ENCODE data around the gene TMIGD3.

TMIGD3 gene

GRCh38 chr1:111453706-111454105 is 49.7 kb downstream of the TMIGD3 start:
- H3K27me3 ChIP-seq (ENCODE audit: control insufficient read depth in 1 of 2, insufficient read depth in 1 of 2, low read length in 2 of 2): no peaks in the 10 kb centered on the region
- DNase-seq: no peak

GRCh38 chr1:111452581-111452980 is 50.9 kb downstream of the TMIGD3 start:
- Histone ChIP-seq H3K4me2 (ENCODE audit: low read length, poor library complexity, severe bottlenecking) (no peak overlapping the region), H3K9me3 (ENCODE audit: control insufficient read depth, low read length) (no peaks in the 10 kb centered on the region), H2AFZ (ENCODE audit: low read depth, low read length) (no peak overlapping the region), H3K4me1 (ENCODE audit: control insufficient read depth, insufficient read depth, low read depth, low read length) (peaks cover 3% of the 10 kb centered on the region), H3K4me3 (ENCODE audit: insufficient read depth in 1 of 2, low read depth in 1 of 2, low read length in 2 of 2) (no peak overlapping the region), H3K27ac (ENCODE audit: low read length, poor library complexity, severe bottlenecking) (no peak overlapping the region), H3K79me1 (replicated peaks; ENCODE audit: low read length, poor library complexity, severe bottlenecking) (peaks cover 18% of the 10 kb centered on the region), H3K4ac (ENCODE audit: low read depth in 1 of 2, low read length in 2 of 2) (no peak overlapping the region), H2AK5ac (ENCODE audit: low read length, severe bottlenecking) (no peak overlapping the region), H2BK120ac (ENCODE audit: low read depth, low read length) (no peak overlapping the region), H3K9ac (ENCODE audit: low read length) (peak overlapping the region; percentile 14), H3K23ac (ENCODE audit: low read length in 2 of 2) (no peak overlapping the region), H3K36me3 (ENCODE audit: control insufficient read depth in 1 of 2, insufficient read depth in 2 of 2, low read depth in 1 of 2, low read length in 2 of 2) (peaks cover 7 to 64% of the 10 kb centered on the region in 2 experiments), H3K14ac (ENCODE audit: low read length in 2 of 2) (no peak overlapping the region), H3K18ac (ENCODE audit: low read depth in 1 of 2, low read length in 2 of 2) (no peak overlapping the region), H2BK5ac (ENCODE audit: low read depth, low read length, poor library complexity, severe bottlenecking) (no peak overlapping the region), H2BK15ac (ENCODE audit: low read depth, poor library complexity, severe bottlenecking) (no peak overlapping the region), H4K91ac (ENCODE audit: low read length) (no peak overlapping the region), H2BK12ac (ENCODE audit: low read length in 2 of 2) (no peak overlapping the region), H3K27me3 (ENCODE audit: control insufficient read depth in 1 of 2, insufficient read depth in 1 of 2, low read length in 2 of 2) (no peaks in the 10 kb centered on the region), H4K8ac (ENCODE audit: low read length) (no peak overlapping the region)
- no peak for DNase-seq
- 100% methylated on average over 2 of the region's 3 CpGs for WGBS

More at GRCh38 chr1:111453706-111454105, 49.7 kb downstream of the TMIGD3 start:
- Histone ChIP-seq H3K4me1 (ENCODE audit: control insufficient read depth, insufficient read depth, low read depth, low read length) (peaks cover 3% of the 10 kb centered on the region), H3K4ac (ENCODE audit: low read depth in 1 of 2, low read length in 2 of 2) (no peak overlapping the region), H2AK5ac (ENCODE audit: low read length, severe bottlenecking) (no peak overlapping the region), H2BK120ac (ENCODE audit: low read depth, low read length) (no peak overlapping the region), H3K4me3 (ENCODE audit: insufficient read depth in 1 of 2, low read depth in 1 of 2, low read length in 2 of 2) (no peak overlapping the region), H2BK5ac (ENCODE audit: low read depth, low read length, poor library complexity, severe bottlenecking) (no peak overlapping the region), H4K91ac (ENCODE audit: low read length) (no peak overlapping the region), H4K8ac (ENCODE audit: low read length) (no peak overlapping the region), H3K27ac (ENCODE audit: low read length, poor library complexity, severe bottlenecking) (no peak overlapping the region), H3K4me2 (ENCODE audit: low read length, poor library complexity, severe bottlenecking) (no peak overlapping the region), H3K79me1 (replicated peaks; ENCODE audit: low read length, poor library complexity, severe bottlenecking) (peaks cover 21% of the 10 kb centered on the region), H3K9ac (ENCODE audit: low read length) (no peak overlapping the region), H3K36me3 (ENCODE audit: control insufficient read depth in 1 of 2, insufficient read depth in 2 of 2, low read depth in 1 of 2, low read length in 2 of 2) (peaks cover 7 to 75% of the 10 kb centered on the region in 2 experiments), H3K9me3 (ENCODE audit: control insufficient read depth, low read length) (no peaks in the 10 kb centered on the region), H3K18ac (ENCODE audit: low read depth in 1 of 2, low read length in 2 of 2) (no peak overlapping the region), H3K14ac (ENCODE audit: low read length in 2 of 2) (no peak overlapping the region), H2BK15ac (ENCODE audit: low read depth, poor library complexity, severe bottlenecking) (no peak overlapping the region), H3K23ac (ENCODE audit: low read length in 2 of 2) (no peak overlapping the region), H2BK12ac (ENCODE audit: low read length in 2 of 2) (no peak overlapping the region), H2AFZ (ENCODE audit: low read depth, low read length) (no peak overlapping the region)
- 83% methylated on average over 1 of the region's 3 CpGs for WGBS

GRCh38 chr1:111450185-111450584 is 53.2 kb downstream of the TMIGD3 start:
- Histone ChIP-seq H3K14ac (ENCODE audit: low read length in 2 of 2) (no peak overlapping the region), H3K9me3 (ENCODE audit: control insufficient read depth, low read length) (no peaks in the 10 kb centered on the region), H3K9ac (ENCODE audit: low read length) (peak overlapping the region; percentile 99), H2AK5ac (ENCODE audit: low read length, severe bottlenecking) (no peak overlapping the region), H3K36me3 (ENCODE audit: control insufficient read depth in 1 of 2, insufficient read depth in 2 of 2, low read depth in 1 of 2, low read length in 2 of 2) (peaks cover 4 to 62% of the 10 kb centered on the region in 2 experiments), H3K4ac (ENCODE audit: low read depth in 1 of 2, low read length in 2 of 2) (no peak overlapping the region), H3K18ac (ENCODE audit: low read depth in 1 of 2, low read length in 2 of 2) (no peak overlapping the region), H2AFZ (ENCODE audit: low read depth, low read length) (no peak overlapping the region), H3K4me1 (ENCODE audit: control insufficient read depth, insufficient read depth, low read depth, low read length) (peaks cover 3% of the 10 kb centered on the region), H3K4me3 (ENCODE audit: insufficient read depth in 1 of 2, low read depth in 1 of 2, low read length in 2 of 2) (peak overlapping the region in 1 of 2 experiments; percentile 99), H2BK12ac (ENCODE audit: low read length in 2 of 2) (no peak overlapping the region), H3K4me2 (ENCODE audit: low read length, poor library complexity, severe bottlenecking) (peak overlapping the region; percentile 84), H4K91ac (ENCODE audit: low read length) (no peak overlapping the region), H3K27me3 (ENCODE audit: control insufficient read depth in 1 of 2, insufficient read depth in 1 of 2, low read length in 2 of 2) (no peaks in the 10 kb centered on the region), H4K8ac (ENCODE audit: low read length) (no peak overlapping the region), H2BK5ac (ENCODE audit: low read depth, low read length, poor library complexity, severe bottlenecking) (no peak overlapping the region), H2BK120ac (ENCODE audit: low read depth, low read length) (no peak overlapping the region), H3K79me1 (replicated peaks; ENCODE audit: low read length, poor library complexity, severe bottlenecking) (peaks cover 21% of the 10 kb centered on the region), H2BK15ac (ENCODE audit: low read depth, poor library complexity, severe bottlenecking) (no peak overlapping the region), H3K23ac (ENCODE audit: low read length in 2 of 2) (no peak overlapping the region), H3K27ac (ENCODE audit: low read length, poor library complexity, severe bottlenecking) (no peak overlapping the region)
- WGBS: no CpG with 5 or more reads among the region's 3 CpGs
- DNase-seq: no peak

GRCh38 chr1:111449703-111450017 is 53.8 kb downstream of the TMIGD3 start:
- Histone ChIP-seq H3K4me1 (ENCODE audit: control insufficient read depth, insufficient read depth, low read depth, low read length) (peaks cover 3% of the 10 kb centered on the region), H3K4me3 (ENCODE audit: insufficient read depth in 1 of 2, low read depth in 1 of 2, low read length in 2 of 2) (peak overlapping the region; percentile 82 to 99), H3K79me1 (replicated peaks; ENCODE audit: low read length, poor library complexity, severe bottlenecking) (peaks cover 24% of the 10 kb centered on the region), H3K27me3 (ENCODE audit: control insufficient read depth in 1 of 2, insufficient read depth in 1 of 2, low read length in 2 of 2) (no peaks in the 10 kb centered on the region), H3K27ac (ENCODE audit: low read length, poor library complexity, severe bottlenecking) (peak overlapping the region; percentile 86), H2BK12ac (ENCODE audit: low read length in 2 of 2) (peak overlapping the region in 1 of 2 experiments; percentile 63), H2BK120ac (ENCODE audit: low read depth, low read length) (no peak overlapping the region), H2BK5ac (ENCODE audit: low read depth, low read length, poor library complexity, severe bottlenecking) (no peak overlapping the region), H2AK5ac (ENCODE audit: low read length, severe bottlenecking) (no peak overlapping the region), H3K23ac (ENCODE audit: low read length in 2 of 2) (peak overlapping the region in 1 of 2 experiments; percentile 99), H3K18ac (ENCODE audit: low read depth in 1 of 2, low read length in 2 of 2) (peak overlapping the region; percentile 55 to 95), H3K36me3 (ENCODE audit: control insufficient read depth in 1 of 2, insufficient read depth in 2 of 2, low read depth in 1 of 2, low read length in 2 of 2) (peaks cover 4 to 62% of the 10 kb centered on the region in 2 experiments), H3K4ac (ENCODE audit: low read depth in 1 of 2, low read length in 2 of 2) (peak overlapping the region in 1 of 2 experiments; percentile 90), H2BK15ac (ENCODE audit: low read depth, poor library complexity, severe bottlenecking) (no peak overlapping the region), H3K9ac (ENCODE audit: low read length) (peak overlapping the region; percentile 99), H3K14ac (ENCODE audit: low read length in 2 of 2) (peak overlapping the region in 1 of 2 experiments; percentile 98), H2AFZ (ENCODE audit: low read depth, low read length) (peak overlapping the region; percentile 99), H4K91ac (ENCODE audit: low read length) (peak overlapping the region; percentile 23), H4K8ac (ENCODE audit: low read length) (peak overlapping the region; percentile 87), H3K4me2 (ENCODE audit: low read length, poor library complexity, severe bottlenecking) (peak overlapping the region; percentile 63), H3K9me3 (ENCODE audit: control insufficient read depth, low read length) (no peaks in the 10 kb centered on the region)
- no peak for DNase-seq
- WGBS: 0% methylated on average over 8 of the region's 8 CpGs

Measured in mesenchymal stem cell (in vitro differentiated cells and primary cell).